ENCODE data around the gene TOP3A.
A peak's percentile ranks its signal among the peaks of the same experiment; 100 is the strongest.
"Not testable (repeated sequence)": the region's sequence is repeated elsewhere in the genome, so short reads cannot be mapped to it uniquely, and the experiment has no call there.

TOP3A gene

DNA sequence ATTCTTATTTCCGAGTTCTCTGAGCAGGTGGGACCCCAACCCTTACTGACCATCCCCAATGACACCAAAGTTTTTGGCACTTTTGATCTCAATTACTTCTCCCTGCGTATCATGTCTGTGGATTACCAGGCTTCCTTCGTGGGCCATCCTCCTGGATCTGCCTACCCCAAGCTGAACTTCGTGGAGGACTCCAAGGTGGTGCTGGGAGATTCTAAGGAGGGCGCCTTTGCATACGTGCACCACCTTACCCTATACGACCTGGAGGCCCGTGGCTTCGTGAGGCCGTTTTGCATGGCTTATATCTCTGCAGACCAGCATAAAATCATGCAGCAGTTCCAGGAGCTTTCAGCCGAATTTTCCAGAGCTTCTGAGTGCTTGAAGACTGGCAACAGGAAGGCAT is 1.2 kb upstream of the TOP3A start:
- peak overlapping the region; percentile 98 for H3K4me3 ChIP-seq (ENCODE audit: low read depth, low read length)
- DNase-seq (ENCODE audit: low read depth): no peak
- TF ChIP-seq, protein P1, sequence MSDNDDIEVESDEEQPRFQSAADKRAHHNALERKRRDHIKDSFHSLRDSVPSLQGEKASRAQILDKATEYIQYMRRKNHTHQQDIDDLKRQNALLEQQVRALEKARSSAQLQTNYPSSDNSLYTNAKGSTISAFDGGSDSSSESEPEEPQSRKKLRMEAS (IDR thresholded peaks at IDR 0.05; ENCODE audit: low read depth, low read length): no peak
- TF ChIP-seq, protein P2, sequence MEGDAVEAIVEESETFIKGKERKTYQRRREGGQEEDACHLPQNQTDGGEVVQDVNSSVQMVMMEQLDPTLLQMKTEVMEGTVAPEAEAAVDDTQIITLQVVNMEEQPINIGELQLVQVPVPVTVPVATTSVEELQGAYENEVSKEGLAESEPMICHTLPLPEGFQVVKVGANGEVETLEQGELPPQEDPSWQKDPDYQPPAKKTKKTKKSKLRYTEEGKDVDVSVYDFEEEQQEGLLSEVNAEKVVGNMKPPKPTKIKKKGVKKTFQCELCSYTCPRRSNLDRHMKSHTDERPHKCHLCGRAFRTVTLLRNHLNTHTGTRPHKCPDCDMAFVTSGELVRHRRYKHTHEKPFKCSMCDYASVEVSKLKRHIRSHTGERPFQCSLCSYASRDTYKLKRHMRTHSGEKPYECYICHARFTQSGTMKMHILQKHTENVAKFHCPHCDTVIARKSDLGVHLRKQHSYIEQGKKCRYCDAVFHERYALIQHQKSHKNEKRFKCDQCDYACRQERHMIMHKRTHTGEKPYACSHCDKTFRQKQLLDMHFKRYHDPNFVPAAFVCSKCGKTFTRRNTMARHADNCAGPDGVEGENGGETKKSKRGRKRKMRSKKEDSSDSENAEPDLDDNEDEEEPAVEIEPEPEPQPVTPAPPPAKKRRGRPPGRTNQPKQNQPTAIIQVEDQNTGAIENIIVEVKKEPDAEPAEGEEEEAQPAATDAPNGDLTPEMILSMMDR (IDR thresholded peaks at IDR 0.05; ENCODE audit: low read depth, low read length): no peak
- TF ChIP-seq POLR2A (IDR thresholded peaks at IDR 0.05; ENCODE audit: extremely low read depth, insufficient read length) (no peak), MYC (IDR thresholded peaks at IDR 0.05; ENCODE audit: low read depth, low read length) (no peak)

DNA sequence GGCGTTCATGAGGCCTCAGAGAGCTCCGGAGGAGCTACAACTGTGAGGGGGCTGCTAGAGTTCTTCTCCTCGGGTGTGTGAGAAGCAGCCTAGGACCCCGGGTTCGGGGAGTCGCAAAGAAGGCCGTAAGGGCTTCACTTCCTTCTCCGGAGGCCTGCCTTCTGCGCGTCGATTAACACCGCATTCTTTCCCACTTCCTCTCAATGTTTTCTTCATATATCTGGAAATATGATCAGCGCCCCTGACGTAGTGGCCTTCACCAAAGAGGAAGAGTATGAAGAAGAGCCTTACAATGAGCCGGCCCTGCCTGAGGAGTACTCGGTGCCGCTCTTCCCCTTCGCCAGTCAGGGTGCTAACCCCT is 748 bp upstream of the TOP3A start:
- DNase-seq (ENCODE audit: low read depth): peak; percentile 82
- TF ChIP-seq, protein P2 (IDR thresholded peaks at IDR 0.05; ENCODE audit: low read depth, low read length): no peak
- peak; percentile 38; the same call in 1 of the 2 replicates for TF ChIP-seq MYC (IDR thresholded peaks at IDR 0.05; ENCODE audit: low read depth, low read length)
- no peak for TF ChIP-seq POLR2A (IDR thresholded peaks at IDR 0.05; ENCODE audit: extremely low read depth, insufficient read length)
- TF ChIP-seq, protein P1 (IDR thresholded peaks at IDR 0.05; ENCODE audit: low read depth, low read length): 0 out of 2 replicates have a peak, but pooled peaks have one; percentile 18
- peak overlapping the region; percentile 98 for H3K4me3 ChIP-seq (ENCODE audit: low read depth, low read length)

DNA sequence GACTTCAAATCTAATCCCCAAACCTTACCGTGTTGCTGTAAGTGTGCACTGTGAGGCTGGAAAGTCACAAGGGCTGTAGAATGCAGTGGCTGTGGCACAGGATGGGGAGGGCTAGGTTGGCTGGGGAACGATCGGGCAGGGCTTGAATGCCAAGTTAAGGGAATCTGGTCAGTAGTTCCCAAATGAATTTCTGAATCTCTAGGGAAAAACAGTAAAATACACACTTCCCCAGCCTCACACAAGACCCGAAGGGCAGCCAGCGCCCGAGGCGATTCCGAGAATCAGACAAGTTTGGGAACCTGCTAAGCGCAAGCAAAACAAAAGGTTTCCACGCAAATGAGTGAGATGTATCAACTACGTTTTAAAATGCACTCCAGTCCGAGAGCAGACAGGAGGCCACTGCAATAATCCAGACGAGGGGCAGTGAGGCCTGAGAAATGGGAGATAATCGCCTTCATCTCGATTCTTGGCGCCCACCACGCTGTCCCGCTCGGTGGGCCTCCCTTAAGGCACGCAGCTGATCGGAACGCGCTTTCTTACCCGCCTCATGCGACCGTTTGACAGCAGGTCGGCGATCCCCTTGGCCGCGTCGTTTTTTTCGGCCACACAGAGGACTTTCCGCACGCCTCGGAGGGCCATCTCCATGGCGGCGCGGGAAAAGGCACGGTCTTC is 599 bp downstream of the TOP3A start:
- peak; percentile 33 for DNase-seq (ENCODE audit: low read depth)

DNA sequence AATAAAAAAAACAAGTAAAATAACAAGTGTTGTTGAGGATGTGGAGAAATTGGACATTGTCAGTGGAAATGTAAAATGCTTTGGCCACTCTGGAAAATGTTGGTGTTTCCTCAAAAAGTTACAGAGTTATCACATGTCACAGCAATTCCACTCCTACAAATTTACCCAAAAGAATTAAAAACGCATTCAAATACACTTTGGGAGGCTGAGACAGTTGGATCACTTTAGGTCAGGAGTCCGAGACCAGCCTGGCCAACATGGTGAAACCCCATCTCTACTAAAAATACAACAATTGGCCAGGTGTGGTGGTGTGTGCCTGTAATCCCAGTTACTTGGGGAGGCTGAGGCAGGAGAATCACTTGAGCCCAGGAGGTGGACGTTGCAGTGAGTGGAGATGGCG is 5.6 kb downstream of the TOP3A start:
- H3K4me3 ChIP-seq (ENCODE audit: low read depth, low read length): no peak overlapping the region
- no peak for DNase-seq (ENCODE audit: low read depth)
- TF ChIP-seq, protein P2 (IDR thresholded peaks at IDR 0.05; ENCODE audit: low read depth, low read length): no peak

More for the DNA sequence above, 599 bp downstream of the TOP3A start:
- peak overlapping the region; percentile 98 for H3K4me3 ChIP-seq (ENCODE audit: low read depth, low read length)
- TF ChIP-seq, protein P2 (IDR thresholded peaks at IDR 0.05; ENCODE audit: low read depth, low read length): no peak
- TF ChIP-seq MYC (IDR thresholded peaks at IDR 0.05; ENCODE audit: low read depth, low read length): 0 out of 2 replicates have a peak, but pooled peaks have one; percentile 25

DNA sequence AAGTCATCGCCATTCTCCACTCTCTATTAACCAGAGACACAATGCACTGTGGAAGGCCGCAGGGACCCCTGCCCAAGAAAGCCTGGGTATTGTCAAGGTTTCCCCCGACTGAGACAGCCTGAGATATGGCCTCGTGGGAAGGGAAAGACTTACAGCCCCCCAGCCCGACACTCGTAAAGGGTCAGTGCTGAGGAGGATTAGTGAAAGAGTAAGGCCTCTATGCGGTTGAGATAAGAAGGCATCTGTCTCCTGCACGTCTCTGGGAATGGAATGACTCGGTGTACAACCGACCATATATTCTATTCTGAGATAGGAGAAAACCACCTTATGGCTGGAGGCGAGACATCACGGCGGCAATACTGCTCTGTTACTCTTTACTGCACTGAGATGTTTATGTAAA is 11.6 kb downstream of the TOP3A start:
- H3K4me3 ChIP-seq (ENCODE audit: low read depth, low read length); DNase-seq (ENCODE audit: low read depth): not testable (repeated sequence)

DNA sequence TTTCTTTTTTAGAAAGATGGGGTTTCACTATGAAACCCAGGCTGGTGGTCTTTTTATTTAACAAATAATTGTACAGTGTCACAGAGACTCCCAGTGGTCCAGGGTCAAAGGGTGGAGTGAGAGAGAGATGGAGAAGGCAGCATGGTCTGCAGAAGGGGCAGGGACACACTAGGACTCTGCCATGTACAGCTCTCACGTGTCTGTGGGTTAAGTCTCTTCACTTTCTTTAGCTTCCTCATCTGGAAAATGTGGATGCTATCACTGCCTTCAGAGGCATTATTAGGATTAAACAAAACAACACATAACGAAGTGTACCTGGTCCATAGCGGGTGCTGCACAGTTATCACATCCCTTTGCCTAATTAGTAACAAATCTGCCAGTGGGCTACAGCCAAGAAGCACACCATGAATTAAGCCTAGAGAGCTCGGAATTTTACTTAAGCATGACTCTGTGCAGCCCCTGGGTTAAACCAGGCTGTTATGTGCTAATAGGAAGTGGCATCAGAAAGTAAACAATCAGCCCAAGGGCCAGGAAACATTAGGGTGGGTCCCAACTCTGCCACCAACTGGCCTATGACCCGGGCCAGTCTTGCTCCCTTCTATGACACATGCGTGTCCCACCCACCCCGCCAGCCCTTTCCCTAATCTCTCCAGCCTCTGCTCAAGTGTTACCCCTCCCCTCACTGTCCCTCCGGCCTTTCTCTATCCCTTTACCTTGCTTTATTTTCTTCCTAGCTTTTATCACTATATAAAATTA is 13.9 kb downstream of the TOP3A start:
- DNase-seq (ENCODE audit: low read depth): no peak
- no peak overlapping the region for H3K4me3 ChIP-seq (ENCODE audit: low read depth, low read length)
- TF ChIP-seq, protein P1 (IDR thresholded peaks at IDR 0.05; ENCODE audit: low read depth, low read length): no peak
- TF ChIP-seq POLR2A (IDR thresholded peaks at IDR 0.05; ENCODE audit: extremely low read depth, insufficient read length): no peak
- no peak for TF ChIP-seq MYC (IDR thresholded peaks at IDR 0.05; ENCODE audit: low read depth, low read length)
- TF ChIP-seq, protein P2 (IDR thresholded peaks at IDR 0.05; ENCODE audit: low read depth, low read length): no peak

DNA sequence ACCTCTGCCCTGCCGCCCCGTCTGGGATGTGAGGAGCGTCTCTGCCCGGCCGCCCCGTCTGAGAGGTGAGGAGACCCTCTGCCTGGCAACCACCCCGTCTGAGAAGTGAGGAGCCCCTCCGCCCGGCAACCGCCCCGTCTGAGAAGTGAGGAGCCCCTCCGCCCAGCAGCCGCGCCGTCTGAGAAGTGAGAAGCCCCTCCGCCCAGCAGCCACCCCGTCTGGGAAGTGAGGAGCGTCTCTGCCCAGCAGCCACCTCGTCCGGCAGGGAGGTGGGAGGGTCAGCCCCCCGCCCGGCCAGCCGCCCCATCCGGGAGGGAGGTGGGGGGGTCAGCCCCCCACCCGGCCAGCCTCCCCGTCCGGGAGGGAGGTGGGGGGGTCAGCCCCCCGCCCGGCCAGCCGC is 16.7 kb downstream of the TOP3A start:
- H3K4me3 ChIP-seq (ENCODE audit: low read depth, low read length); DNase-seq (ENCODE audit: low read depth): not testable (repeated sequence)

Data from NB4 (cell line).